ENCODE measurements around the gene PRM2.
A peak's percentile ranks its signal among the peaks of the same experiment; 100 is the strongest.

Gene PRM2

GRCh38 chr16:11319529-11320146 lies 43.4 kb upstream of the PRM2 start:
- DNase-seq (ENCODE audit: low read depth): no peak
- TF ChIP-seq CTCF (IDR thresholded peaks at IDR 0.05; ENCODE audit: low read depth, low read length, missing control alignments): no peak
- in situ Hi-C loops (cut with HindIII; ENCODE audit: low sequenced_read_pairs): no loop called here
- H3K4me3 ChIP-seq (ENCODE audit: low read depth, low read length): no peak overlapping the region

DNA sequence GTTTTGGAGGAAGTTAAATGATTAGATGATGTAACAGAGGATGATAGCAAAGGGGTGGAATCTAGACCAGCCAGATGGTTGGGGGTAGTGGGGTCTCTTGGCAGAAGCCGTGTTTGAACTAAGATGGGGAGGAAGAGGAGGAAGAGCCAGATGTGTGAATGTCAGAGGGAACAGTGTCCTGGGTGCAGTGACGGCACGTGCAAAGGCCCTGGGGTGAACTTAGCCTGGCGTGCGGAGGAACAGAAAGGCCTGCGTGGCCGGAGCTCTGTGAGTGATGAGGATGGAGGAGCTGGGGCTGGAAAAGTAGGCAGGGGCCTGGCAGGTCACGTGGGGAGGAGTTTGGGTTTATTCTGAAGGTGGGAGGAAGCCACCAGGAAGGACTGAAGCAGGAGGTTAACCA lies 42.5 kb upstream of the PRM2 start:
- in situ Hi-C loops (cut with HindIII; ENCODE audit: low sequenced_read_pairs): no loop called here
- no peak for TF ChIP-seq CTCF (IDR thresholded peaks at IDR 0.05; ENCODE audit: low read depth, low read length, missing control alignments)
- H3K4me3 ChIP-seq (ENCODE audit: low read depth, low read length): no peak overlapping the region
- no peak for DNase-seq (ENCODE audit: low read depth)

DNA sequence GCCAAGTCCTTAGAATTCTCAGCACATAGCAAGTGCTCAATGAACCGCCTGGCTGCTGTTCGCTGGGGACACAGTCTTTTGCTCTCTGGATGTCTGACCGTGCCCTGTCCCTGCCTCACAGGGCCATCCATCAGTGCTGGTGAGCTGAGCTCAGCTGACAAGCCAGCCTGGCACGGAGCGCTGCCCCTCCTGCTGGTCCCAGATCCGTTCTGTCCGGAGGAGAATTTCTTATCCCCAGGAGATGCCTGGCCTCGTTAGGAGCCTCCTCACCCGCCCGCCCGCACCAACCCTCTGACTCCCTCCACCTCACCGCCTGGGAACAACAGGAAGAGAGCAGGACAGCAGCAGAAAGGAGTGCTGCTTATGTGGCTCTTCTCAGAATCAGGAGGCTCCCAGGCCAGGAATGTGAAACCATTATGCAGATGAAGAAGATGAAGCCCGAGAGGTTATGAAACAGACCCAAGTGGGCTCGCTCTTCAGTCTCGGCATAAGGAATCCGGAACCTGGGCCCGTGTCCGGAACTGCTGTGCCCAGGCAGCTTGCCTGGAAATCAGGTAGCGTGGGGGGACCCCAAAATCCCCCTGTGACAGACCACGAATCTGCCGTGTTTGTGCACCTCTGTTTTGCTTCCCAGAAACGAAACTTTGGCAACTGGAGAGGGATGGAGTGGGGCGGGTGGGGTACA lies 40.2 kb upstream of the PRM2 start:
- DNase-seq (ENCODE audit: low read depth): no peak
- H3K4me3 ChIP-seq (ENCODE audit: low read depth, low read length): no peak overlapping the region
- TF ChIP-seq CTCF (IDR thresholded peaks at IDR 0.05; ENCODE audit: low read depth, low read length, missing control alignments): no peak
- in situ Hi-C loops (cut with HindIII; ENCODE audit: low sequenced_read_pairs): no loop called here

GRCh38 chr16:11315510-11315909 lies 39.2 kb upstream of the PRM2 start:
- in situ Hi-C loops (cut with HindIII; ENCODE audit: low sequenced_read_pairs): no loop called here

DNA sequence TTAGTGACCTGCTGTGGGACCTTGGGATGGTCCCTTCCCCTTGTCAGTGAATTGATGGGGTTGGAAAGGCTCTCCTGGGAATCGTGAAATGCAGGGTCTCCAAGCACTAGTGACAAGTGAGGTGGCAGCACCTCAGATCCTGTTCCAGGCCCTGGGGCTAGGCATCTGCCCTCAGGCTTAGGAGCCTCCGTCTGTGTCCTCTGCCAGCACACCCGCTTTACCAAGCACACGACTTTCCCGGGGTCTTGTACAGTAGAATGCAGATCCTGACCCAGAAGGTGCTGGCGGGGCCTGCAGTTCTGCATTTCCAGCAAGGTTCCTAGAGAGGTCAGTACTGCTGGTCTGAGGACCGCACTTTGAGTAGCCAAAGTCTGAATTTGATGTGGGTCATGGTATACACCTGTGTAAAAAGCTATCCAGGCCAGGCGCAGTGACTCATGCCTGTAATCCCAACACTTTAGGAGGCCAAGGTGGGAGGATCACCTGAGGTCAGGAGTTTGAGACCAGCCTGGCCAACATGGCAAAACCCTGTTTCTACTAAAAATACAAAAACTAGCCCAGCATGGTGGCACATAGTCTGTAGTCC lies 38.1 kb upstream of the PRM2 start:
- no peak overlapping the region for H3K4me3 ChIP-seq (ENCODE audit: low read depth, low read length)
- in situ Hi-C loops (cut with HindIII; ENCODE audit: low sequenced_read_pairs): no loop called here
- no peak for TF ChIP-seq CTCF (IDR thresholded peaks at IDR 0.05; ENCODE audit: low read depth, low read length, missing control alignments)
- no peak for DNase-seq (ENCODE audit: low read depth)

More at GRCh38 chr16:11315510-11315909, 39.2 kb upstream of the PRM2 start:
- H3K4me3 ChIP-seq (ENCODE audit: low read depth, low read length): no peak overlapping the region
- TF ChIP-seq CTCF (IDR thresholded peaks at IDR 0.05; ENCODE audit: low read depth, low read length, missing control alignments): peak; percentile 28
- DNase-seq (ENCODE audit: low read depth): peak; percentile 76

DNA sequence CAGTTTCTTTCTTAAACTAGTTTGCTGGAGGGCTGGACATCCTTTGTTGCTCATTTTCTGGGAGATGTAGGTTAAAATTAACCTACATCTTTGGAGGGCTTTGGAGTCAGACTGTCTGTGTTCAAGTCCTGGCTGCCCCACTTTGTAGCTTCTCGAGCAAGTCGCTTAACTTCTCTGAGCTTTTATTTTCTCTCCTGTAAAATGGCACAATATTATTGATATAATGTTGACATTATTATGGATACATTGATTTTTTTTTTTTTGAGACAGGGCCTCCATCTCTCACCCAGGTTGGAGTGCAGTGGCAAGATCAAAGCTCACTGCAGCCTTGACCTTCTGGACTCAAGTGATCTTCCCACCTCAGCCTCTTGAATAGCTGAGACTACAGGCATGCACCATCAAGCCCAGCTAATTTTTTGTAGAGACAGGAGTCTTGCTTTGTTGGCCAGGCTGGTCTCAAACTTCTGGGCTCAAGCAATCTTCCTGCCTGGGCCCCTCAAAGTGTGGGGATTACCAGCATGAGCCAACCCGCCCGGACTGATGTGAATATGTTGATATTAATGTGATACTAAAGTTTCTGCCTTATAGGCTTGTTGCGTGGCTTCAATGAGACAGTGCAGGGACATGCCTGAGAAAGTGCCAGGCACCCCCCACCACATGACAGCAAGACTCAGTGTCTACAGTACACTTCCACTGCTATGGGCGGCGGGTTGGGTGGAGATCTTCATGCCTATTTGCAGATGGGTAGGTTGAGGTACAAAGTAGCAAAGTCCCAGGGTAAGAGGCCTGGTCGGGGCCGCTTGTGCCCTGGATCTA lies 37.4 kb upstream of the PRM2 start:
- TF ChIP-seq CTCF (IDR thresholded peaks at IDR 0.05; ENCODE audit: low read depth, low read length, missing control alignments): no peak
- in situ Hi-C loops (cut with HindIII; ENCODE audit: low sequenced_read_pairs): no loop called here
- DNase-seq (ENCODE audit: low read depth): no peak
- no peak overlapping the region for H3K4me3 ChIP-seq (ENCODE audit: low read depth, low read length)

Measured in astrocyte of the cerebellum (primary cell).